PC-3 (cell line): ENCODE measurements around the gene ACTN4. TPM values are rescaled to one million over a fixed set of nuclear protein-coding genes. Genes with fewer than 3 reads are reported as not detected.
A peak's percentile ranks its signal among the peaks of the same experiment; 100 is the strongest.

Experiments used
- ATAC-seq: fragments of 200-7000 bp; cut with Tn5 transposase; 2 replicates; pipeline ENCODE4 v1.9.1; 2020; ENCODE audit warnings: mild to moderate bottlenecking, moderate library complexity
- BruUV-seq: library from RNA; stranded (reverse); fragments of 400-500 nt; replicated peaks from 2 replicates; lab custom pipeline; 2021; lab: Mats Ljungman, UMichigan
- CTCF ChIA-PET: fragments of 300-600 bp; sonication (Branson Sonifier 250); formaldehyde crosslinking; loops from one replicate; lab custom pipeline; 2022; ENCODE audit warnings: antibody characterized with exemption; lab: Charles Lee
- POLR2A ChIA-PET: fragments of 300-600 bp; sonication (Branson Sonifier 250); formaldehyde crosslinking; loops from one replicate; lab custom pipeline; 2022; ENCODE audit warnings: antibody characterized with exemption; ENCODE audit not compliant: unreplicated experiment; lab: Charles Lee
- DNase-seq: peaks from one replicate; pipeline ENCODE4 v3.0.0-alpha.2; 2015
- H2AFZ ChIP-seq: fragments of 300-600 bp; sonication (generic); 2 replicates; pipeline ENCODE4 v1.6.0; 2016; ENCODE audit warnings: antibody characterized with exemption, low read length
- H3F3A ChIP-seq: fragments of 300-600 bp; sonication (generic); one replicate; pipeline ENCODE4 v1.6.0; 2017; ENCODE audit warnings: antibody characterized with exemption, low read length, control low read depth, mild to moderate bottlenecking; ENCODE audit not compliant: unreplicated experiment
- H3K27ac ChIP-seq: fragments of 300-600 bp; sonication (generic); 2 replicates; pipeline ENCODE4 v1.5.1; 2016; ENCODE audit warnings: mild to moderate bottlenecking, low read length
- H3K27me3 ChIP-seq: fragments of 300-600 bp; sonication (generic); 2 replicates; pipeline ENCODE4 v1.6.1; 2016; ENCODE audit warnings: low read length, mixed read lengths
- H3K36me3 ChIP-seq: fragments of 300-600 bp; sonication (generic); 2 replicates; pipeline ENCODE4 v1.6.1; 2016; ENCODE audit warnings: low read depth, mixed run types, low read length, mixed read lengths
- H3K4me1 ChIP-seq: fragments of 300-600 bp; sonication (generic); 2 replicates; pipeline ENCODE4 v1.5.1; 2016; ENCODE audit warnings: low read length; ENCODE audit not compliant: insufficient read depth
- H3K4me2 ChIP-seq: fragments of 300-600 bp; sonication (generic); 2 replicates; pipeline ENCODE4 v1.6.0; 2016; ENCODE audit warnings: low read length
- H3K4me3 ChIP-seq: fragments of 300-600 bp; sonication (generic); 2 replicates; pipeline ENCODE4 v1.5.1; 2016; ENCODE audit warnings: mild to moderate bottlenecking, low read length, mixed read lengths
- H3K79me2 ChIP-seq: fragments of 300-600 bp; sonication (generic); 2 replicates; pipeline ENCODE4 v1.6.1; 2017; ENCODE audit warnings: low read length, mixed read lengths
- H3K9ac ChIP-seq: fragments of 300-600 bp; sonication (generic); 2 replicates; pipeline ENCODE4 v1.6.0; 2016; ENCODE audit warnings: mild to moderate bottlenecking, low read length
- H3K9me2 ChIP-seq: fragments of 300-600 bp; sonication (generic); replicated peaks from 2 replicates; pipeline ENCODE4 v1.6.1; 2016; ENCODE audit warnings: mixed run types, low read length, mixed read lengths
- H3K9me3 ChIP-seq: fragments of 300-600 bp; sonication (generic); 2 replicates; pipeline ENCODE4 v1.6.1; 2016; ENCODE audit warnings: low read length, mixed read lengths
- H4K20me1 ChIP-seq: fragments of 300-600 bp; sonication (generic); 2 replicates; pipeline ENCODE4 v1.6.1; 2016; ENCODE audit warnings: low read length, mixed read lengths
- EZH2 ChIP-seq: fragments of 300-600 bp; sonication (generic); IDR thresholded peaks from one replicate; pipeline ENCODE4 v1.6.1; 2017; ENCODE audit warnings: antibody characterized with exemption, mild to moderate bottlenecking, low read length; ENCODE audit not compliant: unreplicated experiment
- EZH2phosphoT487 ChIP-seq: fragments of 300-600 bp; sonication (generic); IDR thresholded peaks from 2 replicates; pipeline ENCODE4 v1.6.1; 2018; ENCODE audit warnings: mild to moderate bottlenecking, antibody characterized with exemption, low read length, borderline replicate concordance
- intact Hi-C: fragments of 100-400 bp; cut with micrococcal nuclease; formaldehyde crosslinking; loops from 2 replicates; pipeline ENCODE4 v1.9.0; 2023
- total RNA-seq: library from RNA; depleted of rRNA; stranded (reverse); fragments of >200 nt; gene quantifications from 2 replicates; pipeline ENCODE4 v1.2.3, GENCODE V29; 2014
- TF ChIP-seq, protein P1 (sequence below): fragments of 300-600 bp; sonication (generic); conservative IDR thresholded peaks from 2 replicates; pipeline ENCODE4 v1.5.1; 2017; ENCODE audit warnings: antibody characterized with exemption, low read depth, mild to moderate bottlenecking, low read length

The ACTN4 gene
- total RNA-seq, 1 experiment from 2014 or later: 397 TPM

GRCh38 chr19:38686530-38686888 lies 39.1 kb downstream of the ACTN4 start:
- Histone ChIP-seq H3K9me2 (no peaks in the 10 kb centered on the region), H3K27me3 (no peaks in the 10 kb centered on the region), H3K9me3 (no peaks in the 10 kb centered on the region), H3K79me2 (peaks cover 85% of the 10 kb centered on the region), H3K4me1 (peaks cover 75% of the 10 kb centered on the region), H4K20me1 (no peaks in the 10 kb centered on the region), H3K27ac (peak overlapping the region; percentile 100), H3K4me2 (peak overlapping the region; percentile 83), H3K4me3 (no peak overlapping the region), H3K36me3 (peaks cover 39% of the 10 kb centered on the region), H3K9ac (peak overlapping the region; percentile 98), H3F3A (peaks cover 11% of the 10 kb centered on the region), H2AFZ (no peak overlapping the region)
- CTCF ChIA-PET: no interaction called here
- intact Hi-C loops: no loop called here
- POLR2A ChIA-PET: interaction anchor here (0.6 kb wide), 1 partner anchor 28 kb away, joined by 12 read pairs; no protein-coding TSS in a partner anchor
- ATAC-seq (no peak), DNase-seq (no peak)
- BruUV-seq: no TSS peak
- TF ChIP-seq, protein P1, sequence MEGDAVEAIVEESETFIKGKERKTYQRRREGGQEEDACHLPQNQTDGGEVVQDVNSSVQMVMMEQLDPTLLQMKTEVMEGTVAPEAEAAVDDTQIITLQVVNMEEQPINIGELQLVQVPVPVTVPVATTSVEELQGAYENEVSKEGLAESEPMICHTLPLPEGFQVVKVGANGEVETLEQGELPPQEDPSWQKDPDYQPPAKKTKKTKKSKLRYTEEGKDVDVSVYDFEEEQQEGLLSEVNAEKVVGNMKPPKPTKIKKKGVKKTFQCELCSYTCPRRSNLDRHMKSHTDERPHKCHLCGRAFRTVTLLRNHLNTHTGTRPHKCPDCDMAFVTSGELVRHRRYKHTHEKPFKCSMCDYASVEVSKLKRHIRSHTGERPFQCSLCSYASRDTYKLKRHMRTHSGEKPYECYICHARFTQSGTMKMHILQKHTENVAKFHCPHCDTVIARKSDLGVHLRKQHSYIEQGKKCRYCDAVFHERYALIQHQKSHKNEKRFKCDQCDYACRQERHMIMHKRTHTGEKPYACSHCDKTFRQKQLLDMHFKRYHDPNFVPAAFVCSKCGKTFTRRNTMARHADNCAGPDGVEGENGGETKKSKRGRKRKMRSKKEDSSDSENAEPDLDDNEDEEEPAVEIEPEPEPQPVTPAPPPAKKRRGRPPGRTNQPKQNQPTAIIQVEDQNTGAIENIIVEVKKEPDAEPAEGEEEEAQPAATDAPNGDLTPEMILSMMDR: no peak
- TF ChIP-seq EZH2phosphoT487 (no peak), EZH2 (no peak)

DNA sequence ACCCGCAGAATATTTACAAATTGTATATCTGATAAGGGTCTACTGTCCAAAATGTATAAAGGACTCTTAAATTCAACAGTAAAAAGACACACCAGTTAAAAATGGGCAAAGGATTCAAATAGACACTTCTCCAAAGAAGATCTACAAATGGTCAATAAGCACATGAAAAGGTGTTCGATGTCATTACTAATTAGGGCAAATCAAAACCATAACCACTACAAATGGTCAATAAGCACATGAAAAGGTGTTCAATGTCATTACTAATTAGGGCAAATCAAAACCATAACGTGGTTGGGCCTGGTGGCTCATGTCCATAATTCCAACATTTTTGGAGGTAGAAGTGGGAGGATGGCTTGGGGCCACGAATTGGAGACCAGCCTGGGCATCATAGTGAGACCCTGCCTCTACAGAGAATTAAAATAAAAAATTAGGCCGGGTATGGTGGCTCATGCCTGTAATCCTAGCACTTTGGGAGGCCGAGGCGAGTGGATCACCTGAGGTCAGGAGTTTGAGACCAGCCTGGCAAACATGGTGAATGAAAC lies 40.5 kb downstream of the ACTN4 start:
- POLR2A ChIA-PET: no interaction called here
- H3K36me3 ChIP-seq: peaks cover 38% of the 10 kb centered on the region
- DNase-seq (no peak), ATAC-seq (no peak)
- no peaks in the 10 kb centered on the region for H3K9me2 ChIP-seq
- H3K9me3 ChIP-seq: no peaks in the 10 kb centered on the region
- no peaks in the 10 kb centered on the region for H3K27me3 ChIP-seq
- H2AFZ ChIP-seq: no peak overlapping the region
- no TSS peak for BruUV-seq
- peaks cover 11% of the 10 kb centered on the region for H3F3A ChIP-seq
- intact Hi-C loops: no loop called here
- H3K4me3 ChIP-seq: no peak overlapping the region
- no peak overlapping the region for H3K9ac ChIP-seq
- TF ChIP-seq EZH2phosphoT487: no peak
- TF ChIP-seq EZH2: no peak
- TF ChIP-seq, protein P1: no peak
- H3K4me2 ChIP-seq: no peak overlapping the region
- CTCF ChIA-PET: no interaction called here
- peak overlapping the region; percentile 100 for H3K27ac ChIP-seq
- peaks cover 85% of the 10 kb centered on the region for H3K79me2 ChIP-seq
- H4K20me1 ChIP-seq: no peaks in the 10 kb centered on the region
- peaks cover 78% of the 10 kb centered on the region for H3K4me1 ChIP-seq

GRCh38 chr19:38690146-38690545 lies 42.7 kb downstream of the ACTN4 start:
- TF ChIP-seq EZH2 (no peak), EZH2phosphoT487 (no peak)
- TF ChIP-seq, protein P1: no peak
- ATAC-seq (no peak), DNase-seq (no peak)
- Histone ChIP-seq H3K4me1 (peaks cover 82% of the 10 kb centered on the region), H3K27ac (peak overlapping the region; percentile 100), H3K27me3 (no peaks in the 10 kb centered on the region), H3K79me2 (peaks cover 97% of the 10 kb centered on the region), H3K9ac (no peak overlapping the region), H2AFZ (no peak overlapping the region), H3K9me3 (no peaks in the 10 kb centered on the region), H4K20me1 (no peaks in the 10 kb centered on the region), H3K4me3 (no peak overlapping the region), H3K36me3 (peaks cover 48% of the 10 kb centered on the region), H3K4me2 (no peak overlapping the region), H3K9me2 (no peaks in the 10 kb centered on the region), H3F3A (peaks cover 17% of the 10 kb centered on the region)
- POLR2A ChIA-PET: interaction anchor here (0.6 kb wide), 1 partner anchor 353 kb away, joined by 3 read pairs; no protein-coding TSS in a partner anchor
- CTCF ChIA-PET: no interaction called here
- intact Hi-C loops: no loop called here
- no TSS peak for BruUV-seq
